Stimulated activated naive CD4-positive, alpha-beta T cell treated with Interleukin-2 at 50 U/mL for 16 hours (primary cell): Measurements from ENCODE around the gene CTNNA1.
"Not testable (repeated sequence)": the region's sequence is repeated elsewhere in the genome, so short reads cannot be mapped to it uniquely, and the experiment has no call there.

Source experiments
- DNase-seq: peaks from one replicate; lab custom pipeline; 2025; lab: John Stamatoyannopoulos, UW

CTNNA1 gene

DNA sequence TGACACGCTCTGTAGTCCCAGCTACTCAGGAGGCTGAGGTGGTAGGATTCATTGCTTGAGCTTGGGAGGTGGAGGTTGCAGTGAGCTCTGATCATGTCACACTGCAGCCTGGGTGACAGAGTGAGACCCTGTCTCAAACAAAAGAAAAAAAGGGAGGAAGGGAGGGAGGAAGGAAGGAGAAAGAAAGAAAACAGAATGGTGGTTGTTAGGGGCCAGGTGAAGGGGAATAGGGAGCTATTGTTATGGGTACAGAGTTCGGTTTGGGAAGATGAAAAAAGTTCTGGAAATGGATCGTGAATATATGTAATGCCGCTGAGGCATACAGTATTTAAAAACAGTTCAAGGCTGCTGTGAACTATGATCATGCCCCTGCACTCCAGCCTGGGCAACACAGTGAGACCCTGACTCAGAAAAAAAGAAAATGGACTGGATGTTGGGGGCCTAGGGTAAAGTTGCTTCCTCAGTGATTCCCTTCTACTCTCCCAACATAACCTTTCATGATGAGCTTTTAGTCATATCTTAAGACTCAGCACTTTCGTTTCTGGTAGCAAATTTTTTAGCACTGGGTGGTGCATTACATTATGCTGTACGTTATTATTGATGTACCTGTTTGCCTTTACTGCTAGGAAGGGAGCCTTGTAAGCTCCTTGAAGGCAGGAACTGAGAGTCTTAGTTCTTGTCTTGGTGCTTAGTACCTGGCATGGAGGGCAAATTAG, 4.0 kb downstream of the CTNNA1 start:
- no peak for DNase-seq

DNA sequence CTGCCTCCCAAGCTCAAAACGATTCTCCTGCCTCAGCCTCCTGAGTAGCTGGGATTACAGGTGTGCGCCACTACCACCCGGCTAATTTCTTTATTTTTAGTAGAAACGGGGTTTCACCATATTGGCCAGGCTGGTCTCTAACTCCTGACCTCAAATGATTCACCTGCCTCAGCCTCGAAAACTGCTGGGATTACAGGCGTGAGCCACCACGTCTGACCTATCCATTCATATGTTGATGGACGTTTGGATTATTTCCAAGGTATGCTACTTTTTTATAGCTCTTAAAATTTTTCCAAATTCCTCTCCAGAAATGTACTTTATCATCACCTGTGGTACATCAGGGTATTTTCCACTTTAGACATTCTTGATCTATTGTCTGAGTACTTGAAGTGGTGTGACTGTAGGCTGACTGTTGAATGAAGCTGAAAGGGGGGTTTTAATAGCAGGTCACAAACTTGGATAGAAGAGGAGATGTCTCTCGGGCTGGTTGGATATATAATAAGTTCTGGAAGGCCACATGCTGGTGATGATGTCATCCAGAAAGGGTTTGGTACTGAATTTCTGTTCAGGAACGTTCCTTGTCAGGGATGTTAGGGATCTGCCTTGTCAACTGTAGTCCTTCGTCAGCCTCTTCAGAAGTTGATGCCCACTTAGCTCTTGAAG, 7.4 kb downstream of the CTNNA1 start:
- no peak for DNase-seq

DNA sequence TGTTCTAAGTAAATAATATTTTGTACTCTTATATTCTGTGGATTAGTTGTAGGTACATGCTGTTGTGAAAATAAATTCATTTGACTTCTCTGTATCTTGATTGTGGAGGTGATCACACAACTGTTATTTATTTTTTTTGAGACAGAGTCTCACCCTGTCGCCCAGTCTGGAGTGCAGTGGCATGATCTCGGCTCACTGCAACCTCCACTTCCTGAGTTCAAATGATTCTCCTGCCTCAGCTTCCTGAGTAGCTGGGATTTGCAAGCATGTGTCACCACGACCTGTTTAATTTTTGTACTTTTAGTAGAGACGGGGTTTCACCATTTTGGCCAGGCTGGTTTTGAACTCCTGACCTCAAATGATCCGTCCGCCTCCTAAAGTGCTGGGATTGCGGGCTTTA, 7.9 kb downstream of the CTNNA1 start:
- DNase-seq, result not testable (repeated sequence)

DNA sequence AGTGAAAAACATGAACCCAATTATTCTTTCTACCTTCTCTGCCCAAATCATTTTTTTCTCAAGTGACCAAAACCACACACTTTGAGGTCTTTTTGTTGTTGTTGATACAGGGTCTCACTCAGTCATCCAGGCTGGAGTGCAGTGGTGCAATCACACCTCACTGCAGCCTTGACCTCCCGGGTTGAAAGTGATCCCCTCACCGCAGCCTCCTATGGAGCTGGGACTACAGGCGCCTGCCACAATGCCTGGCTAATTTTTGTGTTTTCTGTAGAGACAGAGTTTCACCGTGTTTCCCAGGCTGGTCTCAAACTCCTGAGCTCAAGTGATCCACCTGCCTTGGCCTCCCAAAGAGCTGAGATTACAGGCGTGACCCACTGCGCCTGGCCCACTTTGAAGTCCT, 8.4 kb downstream of the CTNNA1 start:
- not testable (repeated sequence) for DNase-seq

DNA sequence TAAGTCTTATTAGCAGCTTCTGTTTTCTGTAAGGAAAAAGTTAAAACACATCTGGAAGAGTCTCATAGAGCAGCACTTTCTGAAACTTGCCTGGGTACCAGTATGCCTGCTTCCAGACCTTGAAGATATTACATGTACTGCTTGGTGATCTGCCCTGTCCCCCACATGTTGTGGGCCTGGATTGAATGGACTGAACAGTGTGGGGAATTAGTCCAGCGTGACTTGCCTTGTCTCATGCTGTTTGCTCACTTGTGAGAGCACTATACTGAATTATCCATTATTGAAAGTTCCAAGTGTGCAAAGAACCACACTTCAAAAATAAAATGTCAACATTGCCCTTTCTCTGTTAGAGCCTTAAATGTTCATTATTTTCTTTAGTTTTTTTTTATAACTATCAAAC, 8.9 kb downstream of the CTNNA1 start:
- no peak for DNase-seq

DNA sequence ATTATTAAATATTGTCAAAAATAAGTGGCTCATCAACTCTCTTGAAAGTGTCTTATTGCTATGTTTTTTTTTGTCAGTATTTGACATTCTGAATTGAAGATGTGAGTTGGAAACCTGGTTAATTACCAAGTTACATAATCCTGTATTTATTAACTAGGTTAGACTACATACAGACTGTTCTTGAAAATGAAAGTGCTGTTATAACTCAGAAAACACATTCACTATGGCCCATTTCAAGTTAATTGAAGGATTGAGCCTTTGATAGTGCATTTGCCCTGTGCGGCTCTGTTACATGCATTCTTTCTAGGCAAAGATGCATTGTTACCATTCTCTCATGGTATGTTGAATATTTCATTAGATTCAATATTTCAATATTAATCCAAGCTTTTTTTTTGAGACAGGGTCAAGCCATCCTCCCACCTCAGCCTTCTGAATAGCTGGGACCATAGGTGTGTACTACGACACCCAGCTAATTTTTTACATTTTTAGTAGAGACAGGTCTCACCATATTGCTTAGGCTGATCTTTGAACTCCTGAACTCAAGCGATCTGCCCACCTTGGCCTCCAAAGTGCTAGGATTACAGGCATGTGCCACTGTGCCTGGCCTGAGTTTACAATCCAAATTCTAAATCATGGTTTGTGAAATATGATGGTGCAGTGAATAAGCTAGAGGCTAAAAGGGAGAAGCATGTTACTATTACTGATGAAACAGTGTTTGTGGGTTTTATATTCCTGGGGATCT, 10.0 kb downstream of the CTNNA1 start:
- DNase-seq, result no peak

DNA sequence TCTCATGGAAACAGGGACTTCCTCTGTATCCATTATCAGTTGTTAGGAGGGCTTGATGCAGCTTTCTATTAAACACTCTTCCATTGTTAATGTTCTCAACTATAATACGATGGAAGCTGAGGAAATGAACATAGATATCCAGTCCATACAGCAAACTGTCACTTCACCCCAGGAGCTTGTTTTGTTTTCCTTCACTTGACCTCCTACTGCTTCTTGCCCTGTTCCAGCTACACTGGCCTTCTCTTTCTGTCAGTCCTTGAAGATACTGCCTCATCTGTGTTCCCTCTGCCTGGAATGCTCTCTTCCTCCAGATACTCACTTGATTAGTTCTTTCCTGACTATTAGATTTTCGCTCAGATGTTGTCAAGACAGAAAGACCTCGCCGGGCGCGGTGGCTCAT, 17.1 kb downstream of the CTNNA1 start:
- no peak for DNase-seq

DNA sequence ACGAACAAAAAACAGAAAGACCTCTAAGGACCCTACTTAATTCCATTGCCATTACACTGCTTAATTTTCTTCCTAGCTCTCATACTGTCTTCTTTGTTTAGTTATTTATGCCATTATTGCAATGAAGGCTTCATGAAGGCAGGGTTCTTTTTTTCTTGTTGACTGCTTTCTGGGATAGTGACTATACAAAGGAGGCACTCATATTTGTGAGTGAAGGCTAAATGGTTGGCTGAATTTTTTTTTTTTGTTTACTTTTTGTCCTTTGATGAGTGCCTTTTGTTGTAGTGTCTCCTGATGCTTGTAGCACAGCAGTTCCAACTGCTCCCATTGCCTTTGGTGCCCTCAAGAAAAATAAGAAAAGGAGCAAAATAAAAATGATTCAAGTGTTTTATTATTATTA, 17.8 kb downstream of the CTNNA1 start:
- no peak for DNase-seq

DNA sequence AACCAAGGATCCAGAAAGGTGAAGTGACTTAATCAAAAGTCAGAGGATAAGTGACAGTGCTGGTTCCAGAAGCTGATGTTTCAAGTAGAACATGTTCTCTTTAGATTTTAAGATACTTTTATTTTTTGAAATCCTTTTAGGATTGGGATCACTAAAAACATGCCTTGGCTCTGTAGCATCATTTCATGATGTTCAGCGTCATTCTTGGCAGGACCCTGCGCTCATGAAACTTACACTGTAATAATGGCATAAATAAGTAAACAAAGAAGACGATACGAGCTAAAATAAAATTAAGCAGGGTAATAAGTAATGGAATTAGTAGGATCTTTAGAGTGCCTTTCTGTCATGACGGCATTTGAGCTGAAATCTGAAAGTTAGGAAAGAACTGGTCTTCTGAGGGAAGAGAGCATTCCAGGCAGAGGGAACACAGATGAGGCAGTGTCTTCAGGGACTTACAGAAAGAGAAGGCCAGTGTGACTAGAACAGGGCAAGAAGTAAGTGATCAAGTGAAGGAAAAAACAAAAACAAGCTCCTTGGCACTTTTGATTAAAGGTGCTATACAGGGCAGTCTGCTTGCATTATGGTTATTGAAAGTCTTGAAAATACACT, 19.9 kb downstream of the CTNNA1 start:
- no peak for DNase-seq

DNA sequence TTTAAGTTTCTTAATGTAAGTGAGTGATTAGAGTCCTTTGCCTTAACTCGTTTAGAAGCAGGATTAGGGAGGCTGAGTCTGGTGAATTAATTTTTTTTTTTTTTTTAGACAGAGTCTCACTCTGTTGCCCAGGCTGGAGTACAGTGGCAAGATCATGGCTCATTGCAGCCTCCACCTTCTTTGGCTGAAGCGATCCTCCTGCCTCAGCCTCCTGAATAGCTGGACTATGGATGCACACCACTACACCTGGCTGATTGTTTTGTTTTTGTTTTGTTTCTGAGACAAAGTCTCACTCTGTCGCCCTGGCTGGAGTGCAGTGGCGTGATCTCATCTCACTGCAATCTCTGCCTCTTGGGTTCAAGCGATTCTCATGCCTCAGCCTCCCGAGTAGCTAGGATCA, 20.4 kb downstream of the CTNNA1 start:
- DNase-seq, result not testable (repeated sequence)

DNA sequence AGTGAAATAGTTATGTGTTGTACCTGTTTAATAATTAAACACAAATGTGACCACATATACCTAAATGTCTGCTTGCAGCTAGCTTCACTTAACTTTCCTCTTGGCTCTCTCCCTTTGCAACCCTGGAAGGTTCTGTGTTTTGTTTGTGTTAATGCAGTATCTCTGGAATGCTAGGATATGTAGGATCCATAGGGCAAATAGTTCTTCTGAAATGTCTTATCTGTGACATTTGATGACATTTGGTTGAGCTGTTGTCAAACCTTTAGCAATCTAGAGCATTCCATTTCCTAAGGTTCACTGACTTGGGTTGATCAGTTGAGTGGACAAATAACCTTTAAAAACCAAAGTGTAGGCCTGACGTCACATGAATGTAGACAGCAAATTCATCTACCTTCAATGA, 21.8 kb downstream of the CTNNA1 start:
- no peak for DNase-seq

DNA sequence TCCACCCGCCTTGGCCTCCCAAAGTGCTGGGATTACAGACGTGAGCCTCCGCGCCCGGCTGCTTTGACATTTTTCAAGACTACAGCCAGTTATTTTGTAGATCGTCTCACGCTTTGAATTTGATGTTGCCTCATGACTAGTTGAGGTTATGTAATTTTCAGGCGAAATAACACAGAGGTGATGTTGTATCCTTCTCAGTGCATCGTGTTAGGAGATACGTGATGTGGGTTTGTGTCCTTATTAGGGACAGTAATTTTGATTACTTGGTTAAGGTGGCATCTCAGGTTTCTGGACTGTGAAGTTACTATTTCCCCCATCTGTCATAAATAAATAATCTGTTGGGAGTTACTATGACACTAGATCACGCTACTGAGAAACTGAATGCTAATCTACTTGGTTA, 25.0 kb downstream of the CTNNA1 start:
- no peak for DNase-seq

DNA sequence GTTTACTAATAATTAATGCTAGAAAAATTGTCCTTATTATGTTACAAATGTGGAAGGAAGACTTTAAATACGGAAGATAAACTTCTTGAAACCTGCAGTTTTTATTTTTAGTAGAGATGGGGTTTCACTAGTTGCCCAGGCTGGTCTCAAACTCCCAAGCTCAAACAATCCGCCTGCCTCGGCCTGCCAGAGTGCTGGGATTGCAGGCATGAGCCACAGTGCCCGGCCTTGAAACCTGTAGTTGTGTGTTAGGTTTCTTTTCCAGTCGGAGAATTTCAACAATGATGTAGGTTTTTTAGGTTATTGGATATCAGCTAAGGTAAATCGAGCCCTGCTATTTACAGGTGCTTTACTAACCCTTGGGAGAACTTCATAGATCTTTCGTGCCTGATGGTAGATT, 30.8 kb downstream of the CTNNA1 start:
- no peak for DNase-seq

DNA sequence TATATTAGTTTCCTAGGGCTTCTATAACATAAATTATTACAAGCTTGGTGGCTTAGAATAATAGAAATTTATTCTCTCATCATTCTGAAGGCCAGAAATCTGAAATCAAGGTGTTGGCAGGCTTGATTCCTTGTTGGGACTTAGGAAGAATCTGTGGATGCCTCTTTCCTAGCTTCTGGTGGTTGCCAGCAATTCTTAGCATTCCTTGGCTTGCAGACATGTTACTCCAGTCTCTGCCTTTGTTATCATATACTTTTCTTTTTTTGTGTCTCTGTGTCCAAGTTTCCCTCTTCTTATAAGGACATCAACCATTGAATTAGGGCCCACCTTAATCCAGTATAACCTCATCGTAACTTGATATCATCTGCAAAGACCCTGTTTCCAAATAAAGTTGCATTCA, 31.4 kb downstream of the CTNNA1 start:
- no peak for DNase-seq

DNA sequence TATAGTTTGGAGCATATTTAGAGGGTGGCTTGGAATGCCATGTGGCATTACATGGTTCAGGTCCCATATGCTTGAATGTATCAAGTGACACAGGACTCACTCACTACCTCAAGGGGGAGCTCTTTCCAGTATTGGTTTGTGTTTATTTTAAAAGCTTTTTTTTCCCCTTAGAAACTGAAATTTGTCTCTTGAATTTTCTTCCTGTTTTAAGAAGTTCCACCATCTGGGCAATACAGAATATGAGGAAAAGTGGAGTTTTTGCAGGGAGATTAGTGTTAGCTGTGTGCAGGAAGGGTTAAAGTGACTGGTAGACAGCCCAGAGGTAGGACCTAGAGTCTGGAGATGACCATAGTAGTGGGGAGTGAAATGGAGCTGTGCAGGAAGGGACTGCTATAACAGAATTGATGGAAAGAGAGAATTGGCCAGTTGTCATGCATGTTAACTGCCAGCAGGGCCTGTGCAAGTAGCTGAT, 36.6 kb downstream of the CTNNA1 start:
- DNase-seq, result no peak

DNA sequence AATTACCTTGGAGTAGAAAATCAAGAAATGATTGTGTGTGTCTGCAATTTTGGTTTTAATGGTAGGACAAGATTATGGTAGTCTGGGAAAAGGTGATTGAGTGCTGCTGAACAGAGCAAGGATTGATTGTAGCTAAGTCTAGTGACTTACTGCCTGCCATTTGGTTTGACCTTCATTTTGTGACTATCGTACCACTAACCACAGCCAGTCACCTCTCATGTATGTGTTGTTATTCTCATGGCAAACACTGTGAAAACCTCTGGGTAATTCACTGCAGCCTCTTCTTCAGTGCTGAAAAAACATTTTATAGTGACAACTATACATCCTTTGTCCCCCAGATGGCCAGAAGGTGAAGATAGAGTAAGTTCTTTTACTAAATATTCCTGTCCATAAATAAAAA, 37.5 kb downstream of the CTNNA1 start:
- no peak for DNase-seq

DNA sequence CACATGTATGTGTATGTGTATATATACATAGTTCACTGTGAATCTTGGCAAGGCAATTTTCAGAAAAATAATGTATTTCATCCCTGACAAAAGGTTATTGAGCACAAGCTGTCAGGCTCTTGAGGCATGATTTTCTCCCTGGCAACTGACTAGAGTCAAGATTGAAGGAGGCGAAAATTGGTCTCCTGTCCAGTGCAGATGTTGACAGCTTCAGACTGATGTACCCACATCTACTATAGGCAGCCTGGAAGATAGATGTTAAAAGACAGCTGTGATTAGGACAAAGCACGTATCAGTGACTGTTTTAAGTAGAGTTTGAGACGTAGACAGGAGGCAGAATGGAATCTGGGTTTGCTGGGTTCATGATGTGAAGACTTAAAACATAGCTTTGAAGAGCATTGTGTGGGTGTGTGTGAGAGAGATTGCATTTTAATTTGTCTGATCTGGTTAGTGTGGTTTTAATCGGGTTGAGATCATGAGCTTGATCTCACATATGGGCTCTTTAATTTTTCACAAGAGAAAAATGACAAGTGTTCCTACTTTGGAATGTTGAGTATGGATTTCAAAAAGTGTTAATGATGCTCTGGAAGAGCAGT, 39.1 kb downstream of the CTNNA1 start:
- DNase-seq, result no peak

DNA sequence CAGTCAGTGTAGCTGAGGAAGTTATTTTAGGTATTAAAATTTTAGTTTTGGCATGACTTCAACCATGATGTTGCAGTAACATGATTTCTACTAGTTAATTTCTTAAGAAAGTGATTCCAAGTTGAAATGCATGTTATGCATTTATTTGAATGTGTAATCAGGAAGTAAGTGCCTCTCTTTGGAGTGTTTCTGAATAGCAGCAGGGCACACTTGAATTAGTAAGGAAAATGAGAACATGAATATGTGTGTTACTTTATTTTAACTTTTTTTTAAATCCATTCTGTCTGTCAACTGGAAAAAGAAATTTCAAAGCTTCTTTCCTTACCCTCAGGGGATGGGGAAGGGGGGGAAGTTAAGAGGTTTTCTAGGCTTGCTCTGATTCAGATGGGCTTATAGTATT, 40.4 kb downstream of the CTNNA1 start:
- DNase-seq, result no peak

DNA sequence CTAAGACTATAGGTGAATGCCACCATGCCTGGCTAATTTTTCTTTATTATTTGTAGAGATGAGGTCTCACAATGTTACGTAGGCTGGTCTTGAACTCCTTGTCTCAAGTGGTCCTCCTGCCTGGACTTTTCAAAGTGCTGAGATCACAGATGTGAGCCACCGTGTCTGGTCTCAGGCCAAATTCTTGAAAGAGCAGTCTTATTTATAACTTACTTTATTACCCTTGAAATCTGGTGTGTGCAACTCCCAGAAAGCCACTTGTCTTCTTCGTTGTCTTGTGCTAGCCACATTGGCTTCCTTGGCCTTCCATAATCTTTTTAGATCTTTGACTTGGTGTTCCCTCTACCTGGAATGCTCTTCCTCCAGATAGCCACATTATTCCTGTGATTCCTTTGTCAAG, 50.1 kb downstream of the CTNNA1 start:
- no peak for DNase-seq

DNA sequence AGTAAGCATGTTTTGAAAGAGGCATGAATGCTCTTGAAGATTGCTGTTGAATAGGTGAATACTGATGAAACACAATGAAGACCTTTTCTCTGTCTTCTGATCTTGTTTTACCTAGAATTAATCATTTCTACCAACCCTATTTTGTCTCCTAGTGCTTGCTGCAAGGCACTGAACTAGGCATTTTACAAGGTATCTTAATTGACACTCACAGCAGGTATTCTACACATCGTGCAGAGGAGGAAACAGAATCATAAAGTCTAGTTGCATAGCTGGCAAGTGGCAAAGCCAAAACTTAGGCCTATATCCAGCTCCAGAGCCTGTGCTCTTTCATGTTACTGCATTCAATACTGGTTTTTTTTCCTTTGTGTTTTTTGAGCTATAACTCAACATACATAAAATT, 50.7 kb downstream of the CTNNA1 start:
- DNase-seq, result no peak

DNA sequence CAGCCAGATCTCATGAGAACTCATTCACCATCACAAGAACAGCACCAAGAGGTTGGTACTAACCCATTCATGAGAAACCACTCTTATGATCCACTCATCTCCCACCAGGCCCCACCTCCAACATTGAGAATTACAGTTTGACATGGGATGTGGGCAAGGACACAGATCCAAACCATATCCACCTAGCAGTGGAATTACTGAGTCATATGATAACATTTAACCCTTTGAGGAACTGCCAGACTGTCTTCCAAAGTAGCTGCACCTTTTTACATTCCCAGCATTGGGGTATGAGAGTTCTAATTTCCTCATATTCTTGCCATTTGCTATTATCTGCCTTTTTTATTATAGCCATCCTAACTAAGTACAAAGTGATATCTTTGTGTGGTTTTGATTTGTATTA, 51.9 kb downstream of the CTNNA1 start:
- DNase-seq, result no peak

DNA sequence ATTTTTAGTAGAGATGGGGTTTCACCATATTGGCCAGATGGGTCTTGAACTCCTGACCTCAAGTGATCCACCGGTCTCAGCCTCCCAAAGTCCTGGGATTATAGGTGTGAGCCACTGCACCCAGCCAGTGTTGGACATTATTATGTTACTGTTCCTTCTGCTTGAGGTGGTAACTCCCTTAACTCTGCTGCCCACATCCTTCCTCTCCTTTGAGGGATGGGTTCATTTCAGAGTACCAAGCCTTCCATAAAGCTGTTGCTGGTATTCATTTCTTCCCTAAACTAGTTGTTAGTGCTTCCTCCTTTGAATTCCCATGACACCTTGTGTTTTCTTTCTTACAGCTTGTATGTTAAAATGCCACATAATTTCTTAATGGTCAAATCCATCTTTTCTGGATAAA, 54.0 kb downstream of the CTNNA1 start:
- no peak for DNase-seq
